Measurements from ENCODE around the gene S100A14.
"Not testable (repeated sequence)": the region's sequence is repeated elsewhere in the genome, so short reads cannot be mapped to it uniquely, and the experiment has no call there.

Gene S100A14

GRCh38 chr1:153575081-153575491 is 41.0 kb downstream of the S100A14 start:
- Mint-ChIP-seq H3K27me3 (peaks cover 24% of the 10 kb centered on the region), H3K4me1 (peaks cover 26% of the 10 kb centered on the region)
- not testable (repeated sequence) for H3K36me3 Mint-ChIP-seq (ENCODE audit: low read depth); H3K4me3 Mint-ChIP-seq; ATAC-seq; H3K27ac Mint-ChIP-seq; DNase-seq; H3K9me3 Mint-ChIP-seq

- ATAC-seq (no peak), DNase-seq (no peak)
- Mint-ChIP-seq H3K27me3 (peaks cover 22% of the 10 kb centered on the region), H3K4me1 (peaks cover 37% of the 10 kb centered on the region), H3K36me3 (ENCODE audit: low read depth) (no peaks in the 10 kb centered on the region), H3K27ac (peak overlapping the region; percentile 80), H3K9me3 (no peaks in the 10 kb centered on the region), H3K4me3 (no peak overlapping the region)
These were observed 42.8 kb downstream of the S100A14 start for GRCh38 chr1:153573351-153573750.

DNA sequence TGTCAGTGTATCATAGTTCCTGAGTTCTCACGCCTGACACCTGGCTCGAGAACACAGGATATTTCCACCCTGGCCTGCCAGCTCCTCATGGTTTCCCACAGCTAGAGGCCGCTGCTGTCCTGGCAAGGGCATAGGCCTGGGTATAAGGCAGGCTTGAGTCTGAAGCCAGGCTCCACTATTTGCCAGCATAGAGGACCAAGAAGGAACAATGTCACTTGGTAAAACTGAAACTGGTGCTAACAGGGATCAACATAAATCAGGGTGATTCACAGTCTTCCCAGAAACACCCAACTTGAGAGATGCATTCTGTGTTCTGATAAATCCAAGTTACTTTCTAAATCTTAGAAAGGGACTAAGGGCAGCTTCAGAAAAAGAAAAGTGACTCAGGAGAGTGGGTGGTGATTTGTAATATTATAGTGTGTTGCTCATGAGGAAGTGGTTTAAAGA is 43.5 kb downstream of the S100A14 start:
- ATAC-seq (peak; percentile 87), DNase-seq (peak; percentile 59)
- H3K4me3 Mint-ChIP-seq: no peak overlapping the region

GRCh38 chr1:153571706-153572105 is 44.4 kb downstream of the S100A14 start:
- Mint-ChIP-seq H3K36me3 (ENCODE audit: low read depth) (no peaks in the 10 kb centered on the region), H3K4me1 (peaks cover 52% of the 10 kb centered on the region), H3K27me3 (peaks cover 10% of the 10 kb centered on the region), H3K9me3 (no peaks in the 10 kb centered on the region), H3K27ac (peak overlapping the region; percentile 80), H3K4me3 (no peak overlapping the region)
- ATAC-seq: no peak
- no peak for DNase-seq

More for the DNA sequence above, 43.5 kb downstream of the S100A14 start:
- H3K36me3 Mint-ChIP-seq (ENCODE audit: low read depth): no peaks in the 10 kb centered on the region
- peak overlapping the region; percentile 80 for H3K27ac Mint-ChIP-seq
- peaks cover 16% of the 10 kb centered on the region for H3K27me3 Mint-ChIP-seq
- H3K9me3 Mint-ChIP-seq: no peaks in the 10 kb centered on the region
- H3K4me1 Mint-ChIP-seq: peaks cover 45% of the 10 kb centered on the region

DNA sequence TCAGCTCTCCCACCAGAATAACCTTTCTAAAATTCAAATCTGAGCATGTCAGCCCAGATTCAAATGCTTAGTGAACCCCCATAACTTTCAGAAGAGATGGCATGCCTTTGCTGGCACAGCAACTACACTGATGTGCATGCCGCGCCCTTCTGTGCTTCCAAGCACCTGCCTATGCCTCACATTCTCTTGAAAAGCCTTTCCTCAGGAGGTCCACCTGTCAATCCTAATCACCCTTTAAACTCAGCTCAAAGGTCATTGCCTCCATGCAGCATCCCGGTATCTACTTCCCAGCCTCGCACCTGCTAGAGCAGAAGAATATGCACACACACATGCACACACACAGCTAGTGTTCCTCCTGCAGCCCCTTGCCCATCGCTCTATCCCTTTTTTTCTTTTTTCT is 45.3 kb downstream of the S100A14 start:
- peaks cover 59% of the 10 kb centered on the region for H3K4me1 Mint-ChIP-seq
- H3K36me3 Mint-ChIP-seq (ENCODE audit: low read depth): no peaks in the 10 kb centered on the region
- H3K9me3 Mint-ChIP-seq: no peaks in the 10 kb centered on the region
- DNase-seq (no peak), ATAC-seq (no peak)
- no peak overlapping the region for H3K27ac Mint-ChIP-seq
- no peak overlapping the region for H3K4me3 Mint-ChIP-seq
- peaks cover 10% of the 10 kb centered on the region for H3K27me3 Mint-ChIP-seq

GRCh38 chr1:153569465-153569864 is 46.7 kb downstream of the S100A14 start:
- Mint-ChIP-seq H3K4me3 (no peak overlapping the region), H3K4me1 (peaks cover 70% of the 10 kb centered on the region), H3K27me3 (peaks cover 10% of the 10 kb centered on the region), H3K36me3 (ENCODE audit: low read depth) (no peaks in the 10 kb centered on the region), H3K9me3 (no peaks in the 10 kb centered on the region), H3K27ac (no peak overlapping the region)
- no peak for DNase-seq
- no peak for ATAC-seq

GRCh38 chr1:153568367-153569099 is 47.6 kb downstream of the S100A14 start:
- H3K4me3 Mint-ChIP-seq: peak overlapping the region; percentile 37
- H3K36me3 Mint-ChIP-seq (ENCODE audit: low read depth): no peaks in the 10 kb centered on the region
- DNase-seq (peak; percentile 88), ATAC-seq (peak; percentile 9)
- H3K27me3 Mint-ChIP-seq: peaks cover 10% of the 10 kb centered on the region
- H3K27ac Mint-ChIP-seq: peak overlapping the region; percentile 90
- H3K9me3 Mint-ChIP-seq: no peaks in the 10 kb centered on the region
- peaks cover 66% of the 10 kb centered on the region for H3K4me1 Mint-ChIP-seq

GRCh38 chr1:153567621-153568366 is 48.3 kb downstream of the S100A14 start:
- H3K27me3 Mint-ChIP-seq: peaks cover 10% of the 10 kb centered on the region
- DNase-seq: peak; percentile 60
- H3K4me3 Mint-ChIP-seq: peak overlapping the region; percentile 43
- no peaks in the 10 kb centered on the region for H3K36me3 Mint-ChIP-seq (ENCODE audit: low read depth)
- H3K9me3 Mint-ChIP-seq: no peaks in the 10 kb centered on the region
- peaks cover 58% of the 10 kb centered on the region for H3K4me1 Mint-ChIP-seq
- ATAC-seq: peak; percentile 9
- peak overlapping the region; percentile 90 for H3K27ac Mint-ChIP-seq

DNA sequence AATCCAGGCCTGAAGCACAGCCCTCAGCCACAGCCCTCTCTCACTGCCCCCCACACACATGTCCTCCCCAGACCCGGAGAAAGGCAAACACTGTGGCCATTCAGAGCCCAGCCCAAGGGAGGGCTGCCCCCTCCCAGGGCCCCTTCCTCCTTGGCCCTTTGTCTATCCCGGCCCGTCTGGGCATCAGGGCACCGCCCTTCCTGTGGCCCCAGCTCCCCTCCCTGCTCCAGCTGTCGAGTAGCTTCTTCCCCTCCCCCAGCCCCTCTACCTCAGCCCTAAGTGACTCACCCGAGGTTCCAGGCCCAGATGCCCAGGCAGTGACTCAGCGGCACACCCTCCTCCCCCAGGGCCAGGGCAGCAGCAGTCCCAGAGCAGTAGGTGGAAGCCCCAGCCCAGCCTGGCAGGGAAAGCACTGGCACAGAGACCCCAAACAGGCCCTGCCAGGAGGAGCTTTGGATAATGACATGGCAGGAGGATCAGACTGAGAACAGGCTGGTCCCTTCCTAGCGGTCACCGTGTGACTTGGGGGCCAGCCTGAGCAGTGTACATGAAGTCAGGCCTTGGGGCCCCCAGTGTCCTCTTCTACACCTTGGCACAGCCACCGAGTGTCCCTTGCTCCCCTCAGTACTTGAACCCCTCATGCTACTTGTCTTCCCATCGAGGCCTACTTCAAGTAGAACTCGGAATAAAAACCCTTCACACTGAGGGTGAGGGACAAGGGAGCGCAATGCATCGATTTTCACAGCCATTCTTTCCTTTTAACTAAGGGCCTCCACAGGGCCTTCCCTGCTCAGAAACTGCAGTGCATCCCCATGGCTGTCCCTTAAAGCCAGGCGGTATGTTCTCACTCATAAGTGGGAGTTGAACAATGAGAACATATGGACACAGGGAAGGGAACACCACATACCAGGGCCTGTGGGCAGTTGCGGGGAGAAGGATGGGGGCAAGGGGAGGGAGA is 49.4 kb downstream of the S100A14 start:
- Mint-ChIP-seq H3K9me3 (no peaks in the 10 kb centered on the region), H3K36me3 (ENCODE audit: low read depth) (no peaks in the 10 kb centered on the region), H3K4me3 (peak overlapping the region; percentile 59), H3K4me1 (peaks cover 47% of the 10 kb centered on the region), H3K27ac (peak overlapping the region; percentile 99), H3K27me3 (peaks cover 10% of the 10 kb centered on the region)
- peak; percentile 90 for ATAC-seq
- DNase-seq: peak; percentile 89

DNA sequence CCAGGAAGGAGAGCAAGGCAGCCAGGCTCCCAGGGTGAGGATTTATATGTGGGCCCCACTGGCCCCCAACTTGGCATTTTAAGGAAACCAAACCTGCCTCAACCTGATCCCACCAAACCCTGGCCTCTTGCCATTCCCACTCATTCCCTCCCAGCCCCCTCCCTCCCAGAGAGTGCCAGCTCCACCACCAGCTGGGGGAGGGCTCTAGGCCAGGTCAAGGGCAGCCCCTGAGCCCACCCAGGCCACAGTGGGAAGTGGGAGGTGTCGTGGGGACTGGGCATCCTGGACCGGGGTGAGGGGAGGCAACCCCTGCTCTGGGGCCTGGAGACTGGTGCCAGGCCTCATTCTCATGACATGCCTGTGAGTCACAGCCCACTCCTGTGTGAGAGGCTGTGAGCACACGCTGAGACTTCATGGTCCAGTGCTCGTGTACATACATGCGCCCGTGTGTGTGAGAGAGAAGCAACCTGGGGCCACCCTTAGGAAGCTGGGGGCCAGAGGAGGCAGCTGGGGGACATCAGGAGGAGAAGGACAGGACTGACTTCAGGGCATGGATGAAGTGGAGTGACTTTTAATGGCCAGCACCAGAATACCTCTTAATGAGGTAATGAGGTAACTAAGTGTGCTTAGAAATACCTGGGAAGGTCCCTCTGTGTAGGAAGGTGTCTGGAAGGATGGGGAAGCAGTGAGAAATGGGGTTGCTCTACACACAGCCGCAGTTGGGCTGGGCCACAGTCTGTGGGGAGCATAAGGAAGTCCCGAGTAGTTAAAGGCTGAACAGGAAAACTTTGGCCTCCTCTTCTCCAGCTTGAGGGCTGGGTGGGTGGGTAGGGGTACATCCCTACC is 50.4 kb downstream of the S100A14 start, which contains the start of gene S100A2:
Gene S100A2, minus strand, starts transcription at position 316 of the 846 bp plus-strand sequence. CDS start 1,967 bp downstream, outside the sequence.
- H3K27me3 Mint-ChIP-seq: peaks cover 7% of the 10 kb centered on the region
- peaks cover 44% of the 10 kb centered on the region for H3K4me1 Mint-ChIP-seq

More for the DNA sequence above, 50.4 kb downstream of the S100A14 start, which contains the start of gene S100A2:
- H3K27ac Mint-ChIP-seq: peak within 1 kb of the TSS; percentile 99
- no peaks in the 10 kb centered on the region for H3K36me3 Mint-ChIP-seq (ENCODE audit: low read depth)
- DNase-seq (peak; percentile 64), ATAC-seq (peak; percentile 83)
- peak within 1 kb of the TSS; percentile 68 for H3K4me3 Mint-ChIP-seq
- H3K9me3 Mint-ChIP-seq: no peaks in the 10 kb centered on the region
